HG02852 (cell line): ENCODE data around the gene ANKMY2.
"Not testable (repeated sequence)": the region's sequence is repeated elsewhere in the genome, so short reads cannot be mapped to it uniquely, and the experiment has no call there.

Experiments
- ATAC-seq: cut with Tn5 transposase; IDR thresholded peaks from one replicate; pipeline ENCODE4 v1.9.1; 2021; ENCODE audit warnings: mild to moderate bottlenecking, moderate library complexity; ENCODE audit not compliant: unreplicated experiment

Gene ANKMY2

DNA sequence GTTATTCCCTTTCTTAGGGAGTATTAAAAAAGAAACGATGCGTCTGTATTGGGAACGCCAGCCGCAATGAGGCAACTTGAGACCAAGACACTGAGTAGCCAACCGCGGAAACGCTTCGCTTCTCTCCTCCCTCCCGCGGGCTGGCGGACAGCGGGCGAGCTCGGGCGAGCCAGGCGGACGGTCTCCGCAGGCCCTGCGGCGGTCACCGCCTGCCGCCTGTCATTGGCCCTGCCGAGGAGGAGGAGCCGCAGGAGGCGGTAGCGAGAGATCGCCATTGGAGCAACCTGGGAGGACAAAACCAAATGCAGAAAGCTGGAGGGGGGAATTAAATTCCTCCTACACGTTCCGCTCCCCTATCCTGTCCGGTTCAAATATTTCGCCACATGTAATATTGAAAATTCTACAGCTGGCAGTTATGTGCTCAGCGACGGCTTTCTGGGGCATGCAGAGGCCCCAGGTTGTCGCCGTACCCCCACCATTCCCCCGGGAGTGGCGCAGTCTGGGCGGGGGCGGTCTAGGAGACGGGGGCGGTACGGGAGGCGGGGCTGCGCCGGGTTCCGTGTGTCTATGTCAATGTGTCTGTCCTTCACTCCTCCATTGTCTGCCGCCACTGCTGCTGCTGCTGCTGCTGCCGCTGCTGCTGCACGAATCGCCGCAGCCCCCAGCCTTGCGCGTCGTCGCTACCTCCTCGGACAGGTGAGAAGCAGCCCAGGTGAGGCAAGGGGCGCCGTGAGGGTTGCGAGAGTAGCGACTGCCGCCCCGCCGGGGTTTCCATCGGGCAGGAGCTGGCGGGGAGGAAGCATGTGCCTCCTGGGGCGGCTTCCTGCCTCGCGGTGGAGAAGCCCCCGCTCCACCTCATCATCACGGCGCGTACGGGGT, at the start of gene ANKMY2, which contains the start of gene BZW2:
Gene ANKMY2 (minus strand): TSS at position 162 of the 879 bp plus-strand sequence. CDS start 181 bp downstream, outside the sequence.
Gene BZW2 (plus strand): TSS at position 589 of the 879 bp plus-strand sequence. CDS start 19,263 bp downstream, outside the sequence.
- peak; percentile 94 for ATAC-seq

DNA sequence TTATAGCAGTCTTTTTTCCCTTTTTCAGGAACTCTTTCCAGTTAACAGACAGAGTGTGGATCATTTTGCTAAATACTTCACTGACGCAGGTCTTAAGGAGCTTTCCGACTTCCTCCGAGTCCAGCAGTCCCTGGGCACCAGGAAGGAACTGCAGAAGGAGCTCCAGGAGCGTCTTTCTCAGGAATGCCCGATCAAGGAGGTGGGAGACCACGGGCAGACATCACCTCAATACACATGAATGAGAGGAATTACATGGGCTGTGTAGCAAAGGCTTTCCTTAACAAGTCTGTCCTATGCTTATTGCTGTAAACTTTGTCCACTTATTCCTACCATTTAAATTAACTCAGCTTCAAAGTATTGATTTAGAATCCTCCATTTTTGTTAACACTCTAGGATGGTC, 49.3 kb upstream of the ANKMY2 start:
- ATAC-seq, result no peak

GRCh38 chr7:16693601-16694318, 48.2 kb upstream of the ANKMY2 start:
- no peak for ATAC-seq

DNA sequence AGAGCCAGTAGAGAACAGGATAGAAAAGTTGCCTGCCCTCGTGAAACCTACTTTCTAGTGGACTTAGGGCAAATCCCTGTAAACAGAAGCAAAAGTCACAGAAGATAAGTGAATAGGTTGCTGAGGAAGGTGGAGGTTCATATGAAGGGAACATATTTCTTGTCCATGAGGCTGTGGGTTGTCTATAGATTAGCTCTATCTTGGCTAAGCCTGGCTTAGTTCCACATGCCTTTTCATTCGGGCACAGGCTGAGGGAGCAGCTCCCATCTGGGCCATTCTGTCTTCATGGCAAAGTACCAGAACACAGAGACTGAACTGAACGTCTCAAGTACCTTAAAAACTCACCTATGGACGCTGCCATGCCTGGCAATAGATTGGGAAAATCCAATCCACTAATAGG, 45.7 kb upstream of the ANKMY2 start:
- ATAC-seq, result no peak

- ATAC-seq, result no peak
These were observed 42.7 kb upstream of the ANKMY2 start for GRCh38 chr7:16688249-16688648.

DNA sequence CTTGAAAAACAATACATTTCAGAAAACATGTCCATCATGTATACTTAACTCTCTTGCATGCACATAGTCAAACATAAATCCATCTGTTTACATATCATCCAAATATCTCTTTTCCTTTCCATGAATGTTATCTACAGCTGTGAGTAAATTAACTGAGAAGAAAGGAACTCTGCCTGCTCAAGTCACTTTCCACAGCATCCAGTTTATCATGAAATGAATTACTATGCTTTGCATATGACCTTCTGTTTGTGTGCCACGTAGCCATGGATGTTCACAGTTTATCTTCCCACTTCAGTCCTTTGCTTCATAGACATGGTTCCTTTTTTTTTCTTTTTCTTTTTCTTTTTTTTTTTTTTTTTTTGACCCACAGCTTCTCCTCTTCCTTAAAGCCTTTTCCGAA, 40.0 kb upstream of the ANKMY2 start:
- no peak for ATAC-seq

GRCh38 chr7:16684935-16685334, 39.4 kb upstream of the ANKMY2 start:
- ATAC-seq, result no peak

DNA sequence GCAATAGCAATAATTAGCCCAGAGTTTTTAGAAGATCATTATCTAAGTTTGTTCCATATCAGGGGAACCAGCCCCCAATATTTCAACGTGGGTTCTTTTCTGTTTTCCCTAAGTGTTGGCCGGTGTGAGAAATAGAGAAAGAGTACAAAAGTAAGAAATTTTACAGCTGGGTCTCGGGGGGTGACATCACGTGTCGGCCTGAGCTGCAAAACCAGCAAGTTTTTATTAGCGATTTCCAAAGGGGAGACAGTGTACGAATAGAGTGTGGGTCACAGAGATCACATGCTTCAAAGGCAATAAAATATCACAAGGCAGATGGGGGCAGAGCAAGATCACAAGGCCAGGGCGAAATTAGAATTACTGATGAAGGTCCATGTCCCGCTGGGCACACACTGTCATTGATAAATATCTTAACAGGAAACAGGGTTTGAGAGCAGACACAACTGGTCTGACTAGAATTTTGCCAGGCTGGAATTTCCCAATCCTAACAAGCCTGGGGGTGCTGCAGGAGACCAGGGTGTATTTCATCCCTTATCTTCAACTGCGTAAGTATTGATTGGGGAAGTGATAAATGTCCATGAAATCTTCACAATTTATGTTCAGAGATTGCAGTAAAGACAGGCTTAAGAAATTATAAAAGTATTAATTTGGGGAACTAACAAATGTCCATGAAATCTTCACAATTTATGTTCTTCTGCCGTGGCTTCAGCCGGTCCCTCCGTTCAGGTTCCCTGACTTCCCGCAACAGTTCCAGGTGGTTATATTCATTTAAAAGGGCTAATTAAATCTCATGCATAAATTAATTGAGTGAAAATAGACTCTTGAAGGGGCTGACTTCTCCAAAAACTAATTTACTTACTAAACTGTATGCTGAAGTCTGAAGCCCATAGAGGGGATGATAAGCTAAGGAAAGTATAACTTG, 33.4 kb upstream of the ANKMY2 start:
- ATAC-seq, result not testable (repeated sequence)

- no peak for ATAC-seq
These were observed 32.5 kb upstream of the ANKMY2 start for GRCh38 chr7:16677978-16678494.

DNA sequence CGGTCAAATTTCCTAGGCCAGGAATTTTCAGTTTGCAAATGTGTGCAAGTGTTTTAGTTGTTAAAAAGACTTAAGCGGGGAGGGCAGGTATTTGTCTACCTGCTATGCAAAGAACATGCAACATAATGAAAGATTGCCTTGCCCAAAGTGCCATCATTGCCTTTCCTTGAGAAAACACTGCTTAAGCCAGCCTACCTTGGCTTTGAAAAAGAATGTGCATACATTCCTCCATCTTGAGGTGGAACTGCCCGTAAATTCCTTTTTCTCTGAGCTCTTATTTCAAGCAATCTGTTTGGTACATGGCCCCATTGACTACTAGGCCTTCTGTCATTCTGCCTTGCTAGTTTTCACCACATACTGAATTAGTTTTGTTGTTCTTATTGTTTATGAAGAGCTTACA, 29.7 kb upstream of the ANKMY2 start:
- no peak for ATAC-seq

DNA sequence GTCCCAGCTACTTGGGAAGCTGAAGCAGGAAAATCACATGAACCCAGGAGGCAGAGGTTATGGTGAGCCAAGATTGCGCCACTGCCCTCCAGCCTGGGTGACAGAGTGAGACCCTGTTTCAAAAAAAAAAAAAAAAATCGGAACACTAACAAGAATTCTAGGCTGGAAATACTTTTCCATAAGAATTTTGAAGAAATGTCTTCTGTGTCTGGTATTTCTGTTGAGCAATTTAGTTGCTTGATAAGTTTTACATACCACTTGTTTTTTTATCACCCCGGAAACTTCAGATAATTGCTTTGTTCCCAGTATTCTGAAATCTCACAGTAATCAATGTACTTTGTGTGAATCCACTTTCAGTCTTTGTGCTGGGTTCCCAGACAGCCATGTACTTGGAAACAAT, 26.3 kb upstream of the ANKMY2 start:
- ATAC-seq, result no peak

DNA sequence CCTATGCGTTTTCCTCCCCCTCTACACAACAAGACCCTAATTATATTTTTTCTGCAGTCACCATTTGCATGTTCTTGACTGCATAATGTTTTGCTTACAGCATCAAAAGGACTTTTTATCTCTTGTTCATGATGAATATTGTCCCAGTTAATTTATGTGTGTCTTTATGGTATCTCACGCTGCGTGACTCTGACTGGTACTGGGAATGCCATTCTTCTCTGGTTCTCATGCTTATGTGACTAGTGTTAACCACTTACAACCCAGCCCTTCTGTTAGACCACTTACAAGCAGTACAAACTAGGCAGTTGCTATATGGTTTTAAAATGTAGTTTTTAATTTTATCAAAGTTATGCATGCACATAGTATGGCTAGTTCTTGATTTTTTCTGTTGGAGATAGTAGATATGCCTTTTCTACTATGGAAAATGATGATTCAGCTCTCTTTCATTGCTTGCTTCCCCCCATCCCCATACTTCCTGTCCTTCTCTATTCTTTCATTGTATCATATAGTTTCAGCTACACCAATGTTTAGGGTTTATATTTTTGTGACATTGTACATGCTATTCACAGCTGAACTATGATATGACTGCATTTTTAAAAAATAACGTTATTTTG, 25.3 kb upstream of the ANKMY2 start:
- no peak for ATAC-seq

DNA sequence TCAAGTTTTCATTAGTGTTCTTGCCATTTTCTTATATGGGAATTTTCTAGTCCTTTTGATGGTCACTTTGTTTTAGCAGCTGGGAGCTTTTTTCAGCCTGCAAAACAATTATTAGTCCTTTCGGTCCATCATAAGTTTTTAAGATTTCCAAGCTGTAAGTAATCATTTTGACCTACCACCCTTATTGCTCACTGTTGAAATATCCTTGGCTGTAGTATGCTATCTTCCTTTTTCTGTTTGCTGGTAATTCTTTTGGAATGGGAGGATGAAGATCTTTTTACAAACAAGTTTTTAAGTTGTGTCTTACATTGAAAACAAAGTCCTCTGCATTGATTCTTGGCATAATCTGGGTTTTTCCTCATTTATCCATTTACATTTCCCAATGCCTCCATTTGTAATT, 24.5 kb upstream of the ANKMY2 start:
- no peak for ATAC-seq

- no peak for ATAC-seq
These were observed 24.0 kb upstream of the ANKMY2 start for GRCh38 chr7:16669581-16669980.

DNA sequence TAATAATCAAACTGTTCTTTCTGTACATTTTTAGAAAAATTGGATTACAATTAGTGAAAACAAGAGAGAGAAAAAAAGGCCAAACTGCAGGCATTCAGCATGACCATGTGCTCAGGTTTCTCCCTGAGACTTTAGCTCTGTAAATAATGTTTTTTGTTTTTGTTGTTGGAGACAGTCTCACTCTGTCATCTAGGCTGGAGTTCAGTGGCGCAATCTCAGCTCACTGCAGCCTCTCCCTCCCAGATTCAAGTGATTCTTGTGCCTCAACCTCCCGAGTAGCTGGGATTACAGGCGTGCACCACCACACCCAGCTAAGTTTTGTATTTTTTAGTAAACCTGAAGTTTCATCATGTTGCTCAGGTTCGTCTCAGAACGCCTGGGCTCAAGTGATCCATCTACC, 23.4 kb upstream of the ANKMY2 start:
- ATAC-seq, result no peak

DNA sequence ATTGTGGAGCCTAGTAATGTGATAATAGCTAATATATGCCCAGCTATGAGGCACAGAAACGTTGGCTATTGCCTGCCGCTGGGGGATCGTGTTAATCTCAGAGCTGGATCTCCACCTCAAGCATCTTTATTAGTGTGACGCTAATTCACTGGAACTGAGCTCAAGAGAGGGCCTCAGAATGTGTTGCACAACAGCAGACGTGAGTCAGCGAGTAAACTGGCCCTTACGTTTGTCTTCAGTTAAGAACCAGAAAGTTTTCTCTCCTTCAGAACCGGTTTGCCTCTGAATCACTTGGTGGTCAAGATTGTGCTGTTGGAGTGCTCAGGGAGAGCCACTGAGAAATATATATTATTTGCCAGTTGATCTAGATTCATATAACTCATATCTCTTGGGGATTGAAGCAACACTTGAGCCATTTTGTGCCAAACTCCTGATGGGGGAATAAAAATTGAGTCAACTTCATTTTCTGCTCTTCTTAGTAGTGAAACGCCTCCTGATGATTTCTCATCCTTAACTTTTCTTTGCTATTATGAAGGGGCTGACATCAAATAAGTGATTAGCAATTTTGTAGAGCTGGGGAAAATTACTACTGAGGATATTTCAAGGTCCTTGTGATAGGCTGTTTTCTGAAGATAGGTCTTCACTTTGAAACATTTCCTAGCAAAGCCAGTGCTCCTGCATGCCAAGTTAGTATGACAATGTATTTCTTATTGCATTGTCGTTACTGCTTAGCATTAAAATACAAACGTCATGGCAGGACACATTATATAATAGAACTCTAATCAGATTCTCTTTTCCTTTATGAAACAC, 22.7 kb upstream of the ANKMY2 start:
- ATAC-seq, result no peak

DNA sequence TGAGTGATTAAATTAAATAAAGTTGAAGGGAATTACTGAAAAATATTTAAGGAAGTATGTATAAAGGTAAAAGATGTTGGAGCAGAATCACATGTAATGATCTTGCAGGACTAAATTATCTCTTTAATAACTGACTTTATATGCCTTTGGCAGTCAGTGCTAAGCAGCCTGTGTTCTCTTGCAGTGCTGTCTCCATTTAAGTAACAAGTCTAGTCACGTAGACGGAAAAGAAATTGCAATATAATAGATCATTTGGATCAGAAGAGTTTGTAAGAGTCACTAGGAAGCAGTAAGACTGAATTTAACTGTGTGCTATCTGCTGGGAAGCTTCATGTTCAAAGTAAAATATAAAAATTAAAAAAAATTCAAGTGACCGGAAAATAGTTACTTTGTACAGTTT, 21.8 kb upstream of the ANKMY2 start:
- no peak for ATAC-seq

DNA sequence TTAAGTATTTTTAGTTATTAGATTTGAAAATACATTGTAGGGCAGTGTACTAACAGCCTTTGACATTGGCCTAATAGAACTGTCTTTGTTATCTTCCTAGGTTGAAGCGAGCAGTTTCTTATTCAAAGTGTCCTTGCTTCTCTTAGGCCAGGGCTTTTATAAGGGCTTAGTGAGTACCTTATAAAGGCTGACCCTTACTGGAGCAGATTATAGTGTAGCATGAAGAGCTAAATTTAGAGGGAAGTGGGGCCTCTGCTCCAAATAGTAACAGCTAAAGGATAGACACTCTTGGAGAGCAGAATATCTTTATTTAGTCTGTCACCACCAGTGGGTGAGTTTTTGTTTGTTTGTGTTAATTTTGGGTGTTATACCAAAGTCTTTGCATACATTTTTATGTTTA, 16.4 kb upstream of the ANKMY2 start:
- ATAC-seq, result no peak

- no peak for ATAC-seq
These were observed 15.3 kb upstream of the ANKMY2 start for GRCh38 chr7:16660702-16661464.
